Measurements from ENCODE around the gene DLK1.

DLK1 gene

GRCh38 chr14:100701314-100701713, 25.4 kb upstream of the DLK1 start:
- intact Hi-C loops (cut with micrococcal nuclease) = no loop called here
- Mint-ChIP-seq H3K9me3 (no peaks in the 10 kb centered on the region), H3K27me3 (no peaks in the 10 kb centered on the region), H3K4me3 (no peak overlapping the region), H3K27ac (no peak overlapping the region), H3K36me3 (ENCODE audit: low read depth) (no peaks in the 10 kb centered on the region), H3K4me1 (ENCODE audit: low read depth) (peaks cover 9% of the 10 kb centered on the region)

GRCh38 chr14:100702590-100702989, 24.1 kb upstream of the DLK1 start:
- Mint-ChIP-seq H3K27ac (no peak overlapping the region), H3K27me3 (no peaks in the 10 kb centered on the region), H3K36me3 (ENCODE audit: low read depth) (no peaks in the 10 kb centered on the region), H3K4me1 (ENCODE audit: low read depth) (peaks cover 9% of the 10 kb centered on the region), H3K4me3 (no peak overlapping the region), H3K9me3 (no peaks in the 10 kb centered on the region)
- intact Hi-C loops (cut with micrococcal nuclease) = no loop called here

GRCh38 chr14:100703386-100704220, 23.1 kb upstream of the DLK1 start:
- intact Hi-C loops (cut with micrococcal nuclease) = no loop called here
- Mint-ChIP-seq H3K9me3 (no peaks in the 10 kb centered on the region), H3K27me3 (no peaks in the 10 kb centered on the region), H3K4me1 (ENCODE audit: low read depth) (peaks cover 2% of the 10 kb centered on the region), H3K27ac (no peak overlapping the region), H3K36me3 (ENCODE audit: low read depth) (no peaks in the 10 kb centered on the region), H3K4me3 (no peak overlapping the region)

- Mint-ChIP-seq H3K27ac (no peak overlapping the region), H3K4me3 (no peak overlapping the region), H3K27me3 (peaks cover 5% of the 10 kb centered on the region), H3K9me3 (no peaks in the 10 kb centered on the region), H3K4me1 (ENCODE audit: low read depth) (peaks cover 12% of the 10 kb centered on the region), H3K36me3 (ENCODE audit: low read depth) (no peaks in the 10 kb centered on the region)
- intact Hi-C loops (cut with micrococcal nuclease) = no loop called here
Measured at GRCh38 chr14:100706200-100706599, 20.5 kb upstream of the DLK1 start.

GRCh38 chr14:100706860-100707259, 19.8 kb upstream of the DLK1 start:
- intact Hi-C loops (cut with micrococcal nuclease) = no loop called here

GRCh38 chr14:100708425-100709288, 18.0 kb upstream of the DLK1 start:
- peaks cover 9% of the 10 kb centered on the region for H3K27me3 Mint-ChIP-seq
- intact Hi-C loops (cut with micrococcal nuclease) = no loop called here
- H3K4me3 Mint-ChIP-seq = no peak overlapping the region
- H3K9me3 Mint-ChIP-seq = no peaks in the 10 kb centered on the region
- no peak overlapping the region for H3K27ac Mint-ChIP-seq
- no peaks in the 10 kb centered on the region for H3K36me3 Mint-ChIP-seq (ENCODE audit: low read depth)
- H3K4me1 Mint-ChIP-seq (ENCODE audit: low read depth) = peaks cover 29% of the 10 kb centered on the region

More at GRCh38 chr14:100706860-100707259, 19.8 kb upstream of the DLK1 start:
- Mint-ChIP-seq H3K9me3 (no peaks in the 10 kb centered on the region), H3K27me3 (peaks cover 5% of the 10 kb centered on the region), H3K4me3 (no peak overlapping the region), H3K27ac (no peak overlapping the region), H3K4me1 (ENCODE audit: low read depth) (peaks cover 19% of the 10 kb centered on the region), H3K36me3 (ENCODE audit: low read depth) (no peaks in the 10 kb centered on the region)

- intact Hi-C loops (cut with micrococcal nuclease) = no loop called here
- Mint-ChIP-seq H3K9me3 (no peaks in the 10 kb centered on the region), H3K36me3 (ENCODE audit: low read depth) (no peaks in the 10 kb centered on the region), H3K4me3 (no peak overlapping the region), H3K27ac (no peak overlapping the region), H3K27me3 (peaks cover 10% of the 10 kb centered on the region), H3K4me1 (ENCODE audit: low read depth) (peaks cover 38% of the 10 kb centered on the region)
Measured at GRCh38 chr14:100709289-100710284, 17.1 kb upstream of the DLK1 start.

GRCh38 chr14:100710391-100710790, 16.3 kb upstream of the DLK1 start:
- Mint-ChIP-seq H3K36me3 (ENCODE audit: low read depth) (no peaks in the 10 kb centered on the region), H3K4me3 (no peak overlapping the region), H3K27ac (no peak overlapping the region), H3K9me3 (no peaks in the 10 kb centered on the region), H3K27me3 (peaks cover 10% of the 10 kb centered on the region), H3K4me1 (ENCODE audit: low read depth) (peaks cover 38% of the 10 kb centered on the region)
- intact Hi-C loops (cut with micrococcal nuclease) = no loop called here

- intact Hi-C loops (cut with micrococcal nuclease) = no loop called here
- Mint-ChIP-seq H3K4me3 (no peak overlapping the region), H3K36me3 (ENCODE audit: low read depth) (no peaks in the 10 kb centered on the region), H3K9me3 (no peaks in the 10 kb centered on the region), H3K4me1 (ENCODE audit: low read depth) (peaks cover 38% of the 10 kb centered on the region), H3K27ac (no peak overlapping the region), H3K27me3 (peaks cover 11% of the 10 kb centered on the region)
Measured at GRCh38 chr14:100710826-100711462, 15.7 kb upstream of the DLK1 start.

- H3K27me3 Mint-ChIP-seq = peaks cover 11% of the 10 kb centered on the region
- H3K27ac Mint-ChIP-seq = no peak overlapping the region
- intact Hi-C loops (cut with micrococcal nuclease) = no loop called here
- H3K4me1 Mint-ChIP-seq (ENCODE audit: low read depth) = peaks cover 38% of the 10 kb centered on the region
- no peak overlapping the region for H3K4me3 Mint-ChIP-seq
- H3K9me3 Mint-ChIP-seq = no peaks in the 10 kb centered on the region
- H3K36me3 Mint-ChIP-seq (ENCODE audit: low read depth) = no peaks in the 10 kb centered on the region
Measured at GRCh38 chr14:100711493-100711892, 15.2 kb upstream of the DLK1 start.

GRCh38 chr14:100712490-100712889, 14.2 kb upstream of the DLK1 start:
- no peaks in the 10 kb centered on the region for H3K36me3 Mint-ChIP-seq (ENCODE audit: low read depth)
- H3K27me3 Mint-ChIP-seq = peaks cover 12% of the 10 kb centered on the region
- H3K4me3 Mint-ChIP-seq = no peak overlapping the region
- intact Hi-C loops (cut with micrococcal nuclease) = no loop called here
- no peaks in the 10 kb centered on the region for H3K9me3 Mint-ChIP-seq
- H3K4me1 Mint-ChIP-seq (ENCODE audit: low read depth) = peaks cover 38% of the 10 kb centered on the region
- no peak overlapping the region for H3K27ac Mint-ChIP-seq

GRCh38 chr14:100713705-100714104, 13.0 kb upstream of the DLK1 start:
- Mint-ChIP-seq H3K27ac (no peak overlapping the region), H3K4me3 (no peak overlapping the region), H3K36me3 (ENCODE audit: low read depth) (no peaks in the 10 kb centered on the region), H3K27me3 (peaks cover 14% of the 10 kb centered on the region), H3K4me1 (ENCODE audit: low read depth) (peaks cover 43% of the 10 kb centered on the region), H3K9me3 (no peaks in the 10 kb centered on the region)
- intact Hi-C loops (cut with micrococcal nuclease) = no loop called here

GRCh38 chr14:100714258-100714892, 12.3 kb upstream of the DLK1 start:
- Mint-ChIP-seq H3K27ac (no peak overlapping the region), H3K4me3 (no peak overlapping the region), H3K27me3 (peaks cover 10% of the 10 kb centered on the region), H3K36me3 (ENCODE audit: low read depth) (no peaks in the 10 kb centered on the region), H3K9me3 (no peaks in the 10 kb centered on the region), H3K4me1 (ENCODE audit: low read depth) (peaks cover 43% of the 10 kb centered on the region)
- intact Hi-C loops (cut with micrococcal nuclease) = no loop called here

All from dendritic cell treated with granulocyte-macrophage colony-stimulating factor and Interleukin-4, amounts not matched to agents 40 ng/mL and 50 ng/mL, for 4 days (primary cell).